Skin of body (tissue), 2 donors: Measurements from ENCODE around the gene MORN1. TPM values are rescaled to one million over a fixed set of nuclear protein-coding genes. Genes with fewer than 3 reads are reported as not detected.
"Not testable (repeated sequence)": the region's sequence is repeated elsewhere in the genome, so short reads cannot be mapped to it uniquely, and the experiment has no call there.

ENCODE experiments used
- DNase-seq: peaks from one replicate; lab custom pipeline; 2025; lab: John Stamatoyannopoulos, UW
- total RNA-seq: library from RNA; depleted of rRNA; stranded (reverse); fragments of >200 nt; gene quantifications from one replicate; pipeline ENCODE4 v1.2.3, GENCODE V29; 2014

MORN1 gene
- total RNA-seq = 10.3 TPM

- peak; percentile 98 for DNase-seq
These were observed at the start of gene MORN1, which contains the start of gene RER1 for GRCh38 chr1:2391041-2391930. Gene MORN1, minus strand, starts transcription at chr1:2391554. Its CDS starts 21 bp downstream, at chr1:2391533. Gene RER1, plus strand, starts transcription at chr1:2391841. Its CDS starts 3,950 bp downstream, at chr1:2395791.

- not testable (repeated sequence) for DNase-seq
These were observed 49.0 kb upstream of the MORN1 start for GRCh38 chr1:2440346-2440745.

- no peak for DNase-seq
These were observed 48.0 kb upstream of the MORN1 start for GRCh38 chr1:2439369-2439768.

- no peak for DNase-seq
These were observed 47.3 kb upstream of the MORN1 start for GRCh38 chr1:2438641-2439040.

GRCh38 chr1:2438038-2438437 is 46.7 kb upstream of the MORN1 start:
- DNase-seq = no peak

- DNase-seq = no peak
These were observed 46.3 kb upstream of the MORN1 start for GRCh38 chr1:2437617-2438016.

GRCh38 chr1:2436876-2437275 is 45.5 kb upstream of the MORN1 start:
- no peak for DNase-seq

- DNase-seq = no peak
These were observed 44.5 kb upstream of the MORN1 start for GRCh38 chr1:2435746-2436355.

GRCh38 chr1:2435091-2435490 is 43.7 kb upstream of the MORN1 start:
- DNase-seq = no peak

- no peak for DNase-seq
These were observed 42.7 kb upstream of the MORN1 start for GRCh38 chr1:2433936-2434655.

- no peak for DNase-seq
These were observed 41.8 kb upstream of the MORN1 start for GRCh38 chr1:2433196-2433595.

- DNase-seq = no peak
These were observed 41.1 kb upstream of the MORN1 start for GRCh38 chr1:2432441-2432844.

- no peak for DNase-seq
These were observed 40.2 kb upstream of the MORN1 start for GRCh38 chr1:2431518-2431917.

GRCh38 chr1:2431103-2431502 is 39.7 kb upstream of the MORN1 start:
- no peak for DNase-seq

GRCh38 chr1:2430592-2430973 is 39.2 kb upstream of the MORN1 start:
- DNase-seq = no peak

GRCh38 chr1:2429780-2430591 is 38.6 kb upstream of the MORN1 start:
- no peak for DNase-seq

GRCh38 chr1:2428490-2428889 is 37.1 kb upstream of the MORN1 start:
- DNase-seq = no peak

- no peak for DNase-seq
These were observed 36.6 kb upstream of the MORN1 start for GRCh38 chr1:2427976-2428375.

- no peak for DNase-seq
These were observed 35.7 kb upstream of the MORN1 start for GRCh38 chr1:2427051-2427450.

GRCh38 chr1:2426540-2426939 is 35.2 kb upstream of the MORN1 start:
- no peak for DNase-seq

- DNase-seq = no peak
These were observed 34.5 kb upstream of the MORN1 start for GRCh38 chr1:2425892-2426291.
